Measurements from ENCODE around the gene SMPD4.
"Not testable (repeated sequence)": the region's sequence is repeated elsewhere in the genome, so short reads cannot be mapped to it uniquely, and the experiment has no call there.

The SMPD4 gene

GRCh38 chr2:130135692-130136541, 45.5 kb downstream of the SMPD4 start:
- TF ChIP-seq CTCF (IDR thresholded peaks at IDR 0.05), result no peak

- not testable (repeated sequence) for TF ChIP-seq CTCF (IDR thresholded peaks at IDR 0.05)
Observed at GRCh38 chr2:130129120-130129829, 52.1 kb downstream of the SMPD4 start, which contains the start of gene POTEF. Gene POTEF, minus strand, starts transcription at chr2:130129222. Its CDS starts 8,707 bp downstream, at chr2:130120515.
